Transverse colon (tissue), 4 donors: Measurements from ENCODE around the gene PHKA2. TPM values are rescaled to one million over a fixed set of nuclear protein-coding genes. Genes with fewer than 3 reads are reported as not detected.

ENCODE experiments used
- DNase-seq: peaks from one replicate; pipeline ENCODE4 v3.0.0-alpha.2; 2019
- H3K27ac ChIP-seq, 4 donors: fragments of 200-600 bp; sonication (generic); 2 replicates each; pipeline ENCODE4 v1.5.1; 2016 to 2018; ENCODE audit warnings: inconsistent platforms in 4 of 4
- H3K27me3 ChIP-seq: fragments of 200-600 bp; sonication (generic); 2 replicates; pipeline ENCODE4 v1.5.1; 2017; ENCODE audit warnings: inconsistent platforms
- H3K36me3 ChIP-seq, 4 donors: fragments of 200-600 bp; sonication (generic); 2 replicates each; pipeline ENCODE4 v1.5.1; 2017 to 2019; ENCODE audit warnings: inconsistent platforms in 4 of 4
- H3K4me1 ChIP-seq, 4 donors: fragments of 200-600 bp; sonication (generic); 2 replicates each; pipeline ENCODE4 v1.5.1; 2017 to 2020; ENCODE audit warnings: inconsistent platforms in 4 of 4
- H3K4me3 ChIP-seq, 4 donors: fragments of 200-600 bp; sonication (generic); 1 replicate in 1 of 4; 2 replicates in 3 of 4; pipeline versions ENCODE4 v1.5.1 to v1.6.1; 2017 to 2019; ENCODE audit warnings: inconsistent platforms in 4 of 4
- H3K9me3 ChIP-seq, 2 donors: fragments of 200-600 bp; sonication (generic); 2 replicates each; pipeline ENCODE4 v1.5.1; 2017 to 2019; ENCODE audit warnings: inconsistent platforms in 2 of 2
- CTCF ChIP-seq, 5 experiments: fragments of 200-600 bp in 3 of 5; fragments of 450-650 bp in 2 of 5; sonication (generic) in 3 of 5; IDR thresholded peaks; 1 replicate in 2 of 5; 2 replicates in 3 of 5; pipeline ENCODE4 v1.5.1; 2016 to 2017; ENCODE audit warnings: antibody characterized with exemption in 5 of 5, inconsistent platforms in 3 of 5, mild to moderate bottlenecking in 2 of 5, moderate library complexity in 1 of 5
- EP300 ChIP-seq: sonication (generic); formaldehyde crosslinking; IDR thresholded peaks from one replicate; pipeline ENCODE4 v1.6.1; 2017; ENCODE audit warnings: antibody characterized with exemption, low read depth
- POLR2A ChIP-seq: fragments of 450-650 bp; IDR thresholded peaks from one replicate; pipeline ENCODE4 v1.6.1; 2016; ENCODE audit warnings: antibody characterized with exemption, mild to moderate bottlenecking, moderate library complexity
- POLR2AphosphoS5 ChIP-seq, 3 donors: sonication (generic); formaldehyde crosslinking; IDR thresholded peaks; one replicate each; pipeline ENCODE4 v1.6.1; 2016; ENCODE audit warnings: antibody characterized with exemption in 3 of 3
- whole genome bisulfite sequencing, 2 donors: methylation state at CpG; one replicate each; pipeline ENCODE4 v1.1.5; 2018; ENCODE audit warnings: low coverage in 1 of 2; 5-methylcytosine and 5-hydroxymethylcytosine counted together
- in situ Hi-C, 4 donors: fragments of 200-750 bp; cut with MboI; loops; one replicate each; pipeline versions ENCODE4 v1.15.0 to v1.15.1; 2017; ENCODE audit warnings: low sequenced_read_pairs in 3 of 4, low pct_ligation_motif_present in 1 of 4, low pct_unique_long_range_greater_than_20kb in 1 of 4
- intact Hi-C: fragments of 100-400 bp; cut with DNase I; formaldehyde crosslinking; loops from one replicate; pipeline ENCODE4 v1.15.1; 2023; ENCODE audit warnings: low total_unique reads
- total RNA-seq, 4 donors: library from RNA; depleted of rRNA; stranded (reverse); fragments of >200 nt; gene quantifications; one replicate each; pipeline ENCODE4 v1.1.0, GENCODE V29; 2016

Gene PHKA2
- total RNA-seq, 4 donors from 2014 or later, result 23.8 to 46.4 (median 30.4) TPM

- in situ Hi-C loops (loop anchor here in 2 of 4 donors (25.0 kb wide), 2 partner anchors 417 to 533 kb away; partner anchors contain the start of gene PDHA1 (in 1 of the 2)), intact Hi-C loops (no loop called here)
Measured at GRCh38 chrX:18920566-18920965, 63.3 kb downstream of the PHKA2 start.

GRCh38 chrX:18920079-18920478 lies 63.8 kb downstream of the PHKA2 start:
- no peaks in the 10 kb centered on the region for H3K36me3 ChIP-seq
- intact Hi-C loops, result no loop called here
- TF ChIP-seq CTCF (IDR thresholded peaks at IDR 0.05) (no peak), POLR2A (no peak), EP300 (no peak), POLR2AphosphoS5 (IDR thresholded peaks at IDR 0.05) (no peak)
- WGBS, 2 donors, result 90 to 93% methylated on average over 3 to 8 of the region's 8 CpGs
- no peaks in the 10 kb centered on the region for H3K27me3 ChIP-seq
- H3K4me1 ChIP-seq, result no peaks in the 10 kb centered on the region
- in situ Hi-C loops, result loop anchor here in 2 of 4 donors (25.0 kb wide), 2 partner anchors 417 to 533 kb away; partner anchors contain the start of gene PDHA1 (in 1 of the 2)
- no peak overlapping the region for H3K4me3 ChIP-seq
- DNase-seq, result no peak
- no peak overlapping the region for H3K27ac ChIP-seq
- H3K9me3 ChIP-seq, result no peaks in the 10 kb centered on the region

More at GRCh38 chrX:18920566-18920965, 63.3 kb downstream of the PHKA2 start:
- Histone ChIP-seq H3K4me3 (no peak overlapping the region), H3K27me3 (no peaks in the 10 kb centered on the region), H3K9me3 (no peaks in the 10 kb centered on the region), H3K4me1 (no peaks in the 10 kb centered on the region), H3K36me3 (no peaks in the 10 kb centered on the region), H3K27ac (no peak overlapping the region)
- no peak for DNase-seq
- 82% methylated on average over 7 of the region's 7 CpGs; no CpG with 5 or more reads in 1 of the 2 donors for WGBS, 2 donors
- no peak for TF ChIP-seq POLR2AphosphoS5 (IDR thresholded peaks at IDR 0.05)

GRCh38 chrX:18917831-18918230 lies 66.1 kb downstream of the PHKA2 start:
- Histone ChIP-seq H3K27ac (no peak overlapping the region), H3K36me3 (no peaks in the 10 kb centered on the region), H3K4me1 (no peaks in the 10 kb centered on the region), H3K27me3 (no peaks in the 10 kb centered on the region), H3K9me3 (no peaks in the 10 kb centered on the region), H3K4me3 (no peak overlapping the region)
- no peak for DNase-seq
- in situ Hi-C loops, result loop anchor here in 2 of 4 donors (25.0 kb wide), 2 partner anchors 419 to 531 kb away; partner anchors contain the start of gene PDHA1 (in 1 of the 2)
- TF ChIP-seq EP300, result no peak
- no peak for TF ChIP-seq POLR2AphosphoS5 (IDR thresholded peaks at IDR 0.05)
- no peak for TF ChIP-seq POLR2A
- no peak for TF ChIP-seq CTCF (IDR thresholded peaks at IDR 0.05)
- intact Hi-C loops, result no loop called here
- 85 to 96% methylated on average over 5 to 7 of the region's 7 CpGs for WGBS, 2 donors

GRCh38 chrX:18906286-18906685 lies 77.6 kb downstream of the PHKA2 start:
- H3K27me3 ChIP-seq, result no peaks in the 10 kb centered on the region
- no peak for TF ChIP-seq CTCF (IDR thresholded peaks at IDR 0.05)
- no peak for TF ChIP-seq POLR2A
- no peak for TF ChIP-seq POLR2AphosphoS5 (IDR thresholded peaks at IDR 0.05)
- TF ChIP-seq EP300, result no peak
- 86% methylated on average over 10 of the region's 12 CpGs; no CpG with 5 or more reads in 1 of the 2 donors for WGBS, 2 donors
- H3K4me3 ChIP-seq, result no peak overlapping the region
- no peaks in the 10 kb centered on the region for H3K36me3 ChIP-seq
- intact Hi-C loops (no loop called here), in situ Hi-C loops (loop anchor here in 2 of 4 donors (25.0 kb wide), 2 partner anchors 431 to 519 kb away; partner anchors contain the start of gene PDHA1 (in 1 of the 2))
- no peaks in the 10 kb centered on the region for H3K4me1 ChIP-seq
- no peak for DNase-seq
- no peak overlapping the region for H3K27ac ChIP-seq
- no peaks in the 10 kb centered on the region for H3K9me3 ChIP-seq
